Measurements from ENCODE around the gene RASA3. TPM values are rescaled to one million over a fixed set of nuclear protein-coding genes. Genes with fewer than 3 reads are reported as not detected.

Gene RASA3
- total RNA-seq, 1 donor: 36.1 TPM

DNA sequence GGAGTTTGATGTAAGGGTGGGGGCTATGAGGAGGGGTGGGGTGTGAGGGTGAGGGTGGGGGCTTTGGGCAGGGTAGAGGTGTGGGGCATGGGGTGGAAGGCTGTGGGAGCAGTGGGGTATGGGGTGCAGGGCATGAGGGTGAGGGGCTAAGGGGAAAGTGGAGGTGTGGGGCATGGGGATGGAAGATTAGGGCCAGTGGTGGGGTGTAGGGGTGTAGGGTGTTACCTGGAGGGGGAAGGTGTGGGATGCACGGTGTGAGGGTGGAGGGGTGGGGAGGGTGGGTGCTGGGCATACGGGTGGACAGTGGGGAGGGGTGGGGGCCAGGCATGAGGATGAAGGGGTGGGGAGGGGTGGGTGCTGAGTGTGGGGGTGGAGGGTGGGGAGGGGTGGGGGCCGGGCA, 22.9 kb upstream of the RASA3 start:
- TF ChIP-seq, protein P1, sequence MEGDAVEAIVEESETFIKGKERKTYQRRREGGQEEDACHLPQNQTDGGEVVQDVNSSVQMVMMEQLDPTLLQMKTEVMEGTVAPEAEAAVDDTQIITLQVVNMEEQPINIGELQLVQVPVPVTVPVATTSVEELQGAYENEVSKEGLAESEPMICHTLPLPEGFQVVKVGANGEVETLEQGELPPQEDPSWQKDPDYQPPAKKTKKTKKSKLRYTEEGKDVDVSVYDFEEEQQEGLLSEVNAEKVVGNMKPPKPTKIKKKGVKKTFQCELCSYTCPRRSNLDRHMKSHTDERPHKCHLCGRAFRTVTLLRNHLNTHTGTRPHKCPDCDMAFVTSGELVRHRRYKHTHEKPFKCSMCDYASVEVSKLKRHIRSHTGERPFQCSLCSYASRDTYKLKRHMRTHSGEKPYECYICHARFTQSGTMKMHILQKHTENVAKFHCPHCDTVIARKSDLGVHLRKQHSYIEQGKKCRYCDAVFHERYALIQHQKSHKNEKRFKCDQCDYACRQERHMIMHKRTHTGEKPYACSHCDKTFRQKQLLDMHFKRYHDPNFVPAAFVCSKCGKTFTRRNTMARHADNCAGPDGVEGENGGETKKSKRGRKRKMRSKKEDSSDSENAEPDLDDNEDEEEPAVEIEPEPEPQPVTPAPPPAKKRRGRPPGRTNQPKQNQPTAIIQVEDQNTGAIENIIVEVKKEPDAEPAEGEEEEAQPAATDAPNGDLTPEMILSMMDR (IDR thresholded peaks at IDR 0.05; ENCODE audit: insufficient read depth, low read length): no peak
- H3K4me3 ChIP-seq (ENCODE audit: low read depth, low read length): no peak overlapping the region
- DNase-seq (ENCODE audit: low read depth): no peak

DNA sequence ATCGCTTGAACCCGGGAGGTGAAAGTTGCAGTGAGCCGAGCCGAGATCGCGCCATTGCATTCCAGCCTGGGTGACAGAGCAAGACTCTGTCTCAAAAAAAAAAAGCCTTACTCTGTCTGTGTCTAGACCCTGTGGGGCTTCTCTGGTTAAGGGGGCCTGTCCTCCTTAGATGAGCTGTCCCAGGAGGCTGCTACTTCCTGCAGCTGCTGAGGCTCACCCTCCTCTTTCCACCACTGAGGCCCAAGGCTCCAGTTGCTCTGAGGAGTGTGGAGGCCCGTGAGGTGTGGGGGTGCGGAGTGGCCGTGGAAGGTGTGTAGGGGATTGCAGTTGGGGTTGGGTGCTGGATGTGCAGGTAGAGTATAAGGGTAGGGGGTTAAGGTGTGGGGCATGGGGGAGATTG, 22.1 kb upstream of the RASA3 start:
- H3K4me3 ChIP-seq (ENCODE audit: low read depth, low read length): no peak overlapping the region
- TF ChIP-seq, protein P1 (IDR thresholded peaks at IDR 0.05; ENCODE audit: insufficient read depth, low read length): no peak
- DNase-seq (ENCODE audit: low read depth): no peak

DNA sequence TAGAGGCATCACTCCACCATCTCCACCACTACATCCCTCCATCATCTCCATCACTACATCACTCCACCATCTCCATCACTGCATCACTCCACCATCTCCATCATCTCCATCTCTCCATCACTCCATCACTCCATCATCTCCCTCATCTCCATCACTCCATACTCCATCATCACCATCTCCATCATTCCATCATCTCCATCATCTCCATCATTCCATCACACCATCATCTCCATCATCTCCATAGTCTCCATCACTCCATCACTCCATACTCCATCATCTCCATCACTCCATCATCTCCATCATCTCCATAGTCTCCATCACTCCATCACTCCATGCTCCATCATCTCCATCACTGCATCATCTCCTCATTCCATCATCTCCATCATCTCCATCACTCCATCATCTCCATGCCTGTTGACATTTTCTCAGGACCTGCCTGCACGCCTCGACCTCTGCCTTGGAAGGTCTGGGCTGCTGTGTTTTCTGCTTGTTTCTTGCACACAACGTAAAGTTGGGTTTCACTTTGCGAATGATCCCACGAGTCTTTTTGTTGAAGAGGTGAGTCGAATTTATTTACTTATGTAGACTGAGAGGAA, 21.2 kb upstream of the RASA3 start:
- DNase-seq (ENCODE audit: low read depth): no peak
- no peak overlapping the region for H3K4me3 ChIP-seq (ENCODE audit: low read depth, low read length)
- TF ChIP-seq, protein P1 (IDR thresholded peaks at IDR 0.05; ENCODE audit: insufficient read depth, low read length): no peak

DNA sequence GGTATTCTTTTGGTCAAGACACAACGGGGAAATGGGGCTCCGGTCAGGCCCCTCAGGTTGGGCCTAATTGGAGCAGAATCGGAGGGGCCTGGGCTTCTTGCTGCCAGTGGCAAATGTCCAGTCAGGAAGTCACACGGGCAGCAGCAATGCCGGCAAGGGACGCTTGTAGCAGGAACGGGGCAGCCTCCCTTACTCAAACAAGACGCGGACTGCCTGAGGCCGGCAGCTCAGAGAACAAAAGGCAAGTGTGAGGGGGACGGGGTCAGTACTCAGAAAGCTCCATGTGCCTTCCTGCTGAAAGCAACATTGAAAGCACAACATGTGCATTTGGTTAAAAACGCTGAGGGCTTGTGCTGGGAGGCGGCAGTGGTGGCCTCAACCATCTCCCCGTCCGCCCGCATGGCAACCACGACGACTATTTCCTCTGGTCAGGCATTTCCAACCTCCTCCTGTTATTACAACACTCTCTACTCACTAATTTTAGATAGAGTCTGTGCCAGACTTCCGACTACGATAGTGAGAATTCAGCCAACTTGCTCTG, 20.5 kb upstream of the RASA3 start:
- DNase-seq (ENCODE audit: low read depth): peak; percentile 75
- TF ChIP-seq, protein P1 (IDR thresholded peaks at IDR 0.05; ENCODE audit: insufficient read depth, low read length): no peak
- no peak overlapping the region for H3K4me3 ChIP-seq (ENCODE audit: low read depth, low read length)

DNA sequence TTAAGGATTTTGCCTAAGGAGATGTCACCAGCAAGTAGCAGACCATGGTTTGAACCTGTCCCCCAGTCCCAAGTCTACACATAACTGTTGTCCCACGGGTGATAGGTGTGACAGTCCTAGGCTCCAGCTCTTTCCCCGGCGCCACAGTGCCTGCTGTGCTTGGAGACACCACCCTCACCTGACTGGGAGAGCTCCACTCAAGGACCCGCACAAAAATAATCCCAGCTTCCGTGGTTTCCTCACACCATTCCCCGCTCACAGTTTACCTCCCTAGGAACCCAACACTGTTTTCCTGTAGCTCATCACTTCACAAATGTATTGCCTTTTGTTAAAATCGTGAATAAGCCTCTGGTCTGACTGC, 19.8 kb upstream of the RASA3 start:
- no peak for DNase-seq (ENCODE audit: low read depth)
- TF ChIP-seq, protein P1 (IDR thresholded peaks at IDR 0.05; ENCODE audit: insufficient read depth, low read length): no peak
- no peak overlapping the region for H3K4me3 ChIP-seq (ENCODE audit: low read depth, low read length)

DNA sequence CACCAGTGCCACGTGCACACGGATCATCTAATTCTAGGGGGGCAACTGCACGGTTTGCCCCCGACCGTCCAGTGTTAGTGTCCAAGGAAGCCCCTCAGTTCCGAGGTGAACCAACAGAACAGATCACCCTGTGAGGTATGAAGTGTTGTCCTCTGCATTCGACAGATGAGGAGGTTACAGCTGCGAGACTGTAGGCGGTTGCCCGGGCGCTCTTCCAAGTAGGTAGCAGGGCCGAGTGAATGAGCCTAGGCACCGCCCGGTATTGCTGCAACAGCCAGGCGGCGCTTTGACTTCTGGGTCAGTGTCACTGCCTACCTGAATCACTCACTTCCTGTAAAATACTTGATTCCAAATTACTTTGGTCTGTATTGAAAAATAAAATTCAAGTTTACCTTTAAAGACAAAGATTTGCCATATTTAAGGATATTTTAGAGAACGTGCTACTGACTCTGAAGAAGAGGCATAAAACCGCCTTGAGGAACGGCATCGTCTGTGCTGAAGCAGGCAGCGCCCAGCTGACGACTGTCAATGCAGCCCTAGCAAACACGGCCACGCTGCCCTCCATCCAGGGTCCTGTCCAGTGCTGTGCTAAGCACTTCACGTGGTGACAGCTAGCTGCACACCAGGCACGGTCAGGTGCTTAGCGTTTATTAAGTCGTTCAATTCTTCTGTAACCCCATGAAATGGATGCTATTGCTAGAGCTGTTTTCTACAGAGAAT, 19.3 kb upstream of the RASA3 start:
- no peak for DNase-seq (ENCODE audit: low read depth)
- TF ChIP-seq, protein P1 (IDR thresholded peaks at IDR 0.05; ENCODE audit: insufficient read depth, low read length): no peak

More for the DNA sequence above, 19.3 kb upstream of the RASA3 start:
- H3K4me3 ChIP-seq (ENCODE audit: low read depth, low read length): no peak overlapping the region

Measured in fibroblast of the aortic adventitia (primary cell).